HG03064 (cell line): ENCODE results near the gene POLN.
"Not testable (repeated sequence)": the region's sequence is repeated elsewhere in the genome, so short reads cannot be mapped to it uniquely, and the experiment has no call there.

Experiments used
- ATAC-seq: cut with Tn5 transposase; IDR thresholded peaks from one replicate; pipeline ENCODE4 v1.9.1; 2021; ENCODE audit warnings: low read depth; ENCODE audit not compliant: unreplicated experiment

POLN gene

GRCh38 chr4:2275546-2276251 lies 33.8 kb upstream of the POLN start:
- ATAC-seq: no peak

- ATAC-seq: not testable (repeated sequence)
These were observed 33.1 kb upstream of the POLN start for GRCh38 chr4:2275044-2275397.

GRCh38 chr4:2274320-2275043 lies 32.6 kb upstream of the POLN start:
- ATAC-seq: no peak

- no peak for ATAC-seq
These were observed 31.9 kb upstream of the POLN start for GRCh38 chr4:2273657-2274319.

GRCh38 chr4:2273221-2273620 lies 31.3 kb upstream of the POLN start:
- no peak for ATAC-seq

GRCh38 chr4:2272828-2273120 lies 30.9 kb upstream of the POLN start:
- ATAC-seq: no peak

- ATAC-seq: no peak
These were observed 30.3 kb upstream of the POLN start for GRCh38 chr4:2272026-2272827.

GRCh38 chr4:2271279-2272025 lies 29.5 kb upstream of the POLN start:
- ATAC-seq: no peak

GRCh38 chr4:2270341-2271165 lies 28.6 kb upstream of the POLN start:
- ATAC-seq: no peak

- no peak for ATAC-seq
These were observed 27.8 kb upstream of the POLN start for GRCh38 chr4:2269618-2270163.

GRCh38 chr4:2269206-2269531 lies 27.2 kb upstream of the POLN start:
- no peak for ATAC-seq

GRCh38 chr4:2268357-2269205 lies 26.7 kb upstream of the POLN start:
- ATAC-seq: no peak

- ATAC-seq: no peak
These were observed 25.9 kb upstream of the POLN start for GRCh38 chr4:2267841-2268240.

GRCh38 chr4:2267320-2267811 lies 25.4 kb upstream of the POLN start:
- ATAC-seq: no peak

GRCh38 chr4:2266821-2267220 lies 24.9 kb upstream of the POLN start:
- ATAC-seq: no peak

- no peak for ATAC-seq
These were observed 24.3 kb upstream of the POLN start for GRCh38 chr4:2266181-2266580.

- no peak for ATAC-seq
These were observed 23.5 kb upstream of the POLN start for GRCh38 chr4:2265113-2266110.
